Neuron (in vitro differentiated cells): ENCODE results near the gene TMEM131L.
"Not testable (repeated sequence)": the region's sequence is repeated elsewhere in the genome, so short reads cannot be mapped to it uniquely, and the experiment has no call there.

Source experiments
- H2AFZ ChIP-seq: one replicate; pipeline ENCODE4 v1.6.1; 2013; ENCODE audit warnings: low read depth, mild to moderate bottlenecking, inconsistent platforms, low read length, moderate library complexity
- H3K27me3 ChIP-seq: one replicate; pipeline ENCODE4 v1.6.1; 2013; ENCODE audit warnings: low read length; ENCODE audit not compliant: insufficient read depth
- H3K36me3 ChIP-seq: one replicate; pipeline ENCODE4 v1.6.1; 2013; ENCODE audit warnings: low read length; ENCODE audit not compliant: insufficient read depth
- H3K4me1 ChIP-seq: one replicate; pipeline ENCODE4 v1.6.1; 2013; ENCODE audit warnings: low read length; ENCODE audit not compliant: insufficient read depth
- H3K4me3 ChIP-seq: 2 replicates; pipeline ENCODE4 v1.5.1; 2013; ENCODE audit warnings: mild to moderate bottlenecking, low read length, moderate library complexity
- H3K9me3 ChIP-seq: one replicate; pipeline ENCODE4 v1.6.1; 2013; ENCODE audit warnings: low read length

TMEM131L gene

DNA sequence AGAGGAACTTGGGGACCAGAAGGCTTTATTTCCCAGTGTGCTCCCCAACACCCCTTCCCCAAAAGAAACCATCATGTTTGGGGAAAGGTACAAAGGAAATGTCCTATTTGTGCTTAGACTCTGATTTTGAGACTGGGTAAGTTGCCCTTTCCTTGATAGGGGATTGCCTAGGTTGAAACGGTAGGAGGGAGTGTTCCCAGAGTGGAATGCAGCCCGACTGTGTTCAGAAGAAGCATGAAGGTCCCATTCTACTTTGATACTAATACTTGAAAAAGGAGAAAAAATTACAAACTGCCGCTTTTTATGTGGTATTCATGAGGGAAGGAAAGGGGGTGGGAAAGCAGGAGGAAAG, 32.4 kb upstream of the TMEM131L start:
- Histone ChIP-seq H2AFZ (no peak overlapping the region), H3K4me1 (no peaks in the 10 kb centered on the region), H3K4me3 (no peak overlapping the region), H3K36me3 (no peaks in the 10 kb centered on the region), H3K9me3 (no peaks in the 10 kb centered on the region), H3K27me3 (no peaks in the 10 kb centered on the region)

DNA sequence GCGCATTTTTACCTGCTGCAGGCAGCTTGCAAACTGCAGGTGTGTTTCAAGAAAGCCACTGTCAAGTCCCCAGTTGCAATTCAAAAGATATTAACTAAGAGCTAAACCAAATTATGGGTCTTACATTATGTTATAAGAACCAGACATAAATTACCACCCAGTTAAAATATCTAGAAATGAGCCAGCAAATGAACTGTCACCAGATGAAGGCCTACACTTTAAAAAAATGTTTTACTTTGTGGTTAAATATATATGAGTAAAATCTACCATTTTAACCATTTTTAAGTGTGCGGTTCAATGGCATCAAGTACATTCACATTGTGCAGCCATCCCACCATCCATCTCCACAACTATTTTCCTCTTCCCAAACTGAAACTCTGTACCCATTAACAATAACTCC, 32.0 kb upstream of the TMEM131L start:
- Histone ChIP-seq H3K9me3 (no peaks in the 10 kb centered on the region), H3K27me3 (no peaks in the 10 kb centered on the region), H3K4me3 (no peak overlapping the region), H2AFZ (no peak overlapping the region), H3K4me1 (no peaks in the 10 kb centered on the region), H3K36me3 (no peaks in the 10 kb centered on the region)

DNA sequence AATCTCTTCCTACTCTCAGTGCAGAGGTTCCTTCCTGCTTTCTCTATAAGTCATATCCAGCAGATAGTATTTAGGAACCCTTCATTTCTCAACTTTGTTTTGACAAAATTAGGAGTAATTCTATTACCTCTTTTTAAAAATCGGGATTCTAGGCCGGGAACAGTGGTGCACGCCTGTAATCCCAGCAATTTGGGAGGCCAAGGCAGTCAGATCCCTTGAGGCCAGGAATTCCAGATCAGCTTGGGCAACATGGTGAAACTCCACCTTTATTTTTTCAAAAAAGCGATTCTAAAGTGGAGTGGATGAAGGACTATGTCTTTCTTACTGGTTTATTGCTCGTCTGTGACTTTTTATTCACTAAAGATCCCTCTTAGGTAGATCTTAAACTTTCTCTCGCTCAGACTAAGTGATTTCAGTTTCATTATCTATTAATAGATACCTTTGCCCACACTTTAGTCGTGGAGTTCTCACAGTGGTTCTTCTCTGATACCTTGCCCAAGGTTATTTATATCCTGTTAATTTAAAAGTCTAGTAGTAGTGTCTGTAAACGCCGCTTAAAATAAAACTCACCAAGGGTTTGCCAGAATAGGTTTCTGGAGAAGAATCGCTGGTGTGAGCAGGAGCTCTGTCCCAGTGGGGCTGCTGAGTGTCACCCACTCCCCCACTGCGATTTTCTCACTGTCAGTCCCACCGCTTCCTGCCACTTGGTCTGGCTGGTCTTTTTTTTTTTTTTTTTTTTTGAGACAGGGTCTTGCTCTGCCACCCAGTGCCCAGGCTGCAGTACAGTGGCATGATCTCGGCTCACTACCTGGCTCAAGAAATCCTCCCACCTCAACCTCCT, 27.0 kb upstream of the TMEM131L start:
- Histone ChIP-seq H3K27me3 (no peaks in the 10 kb centered on the region), H2AFZ (no peak overlapping the region)

DNA sequence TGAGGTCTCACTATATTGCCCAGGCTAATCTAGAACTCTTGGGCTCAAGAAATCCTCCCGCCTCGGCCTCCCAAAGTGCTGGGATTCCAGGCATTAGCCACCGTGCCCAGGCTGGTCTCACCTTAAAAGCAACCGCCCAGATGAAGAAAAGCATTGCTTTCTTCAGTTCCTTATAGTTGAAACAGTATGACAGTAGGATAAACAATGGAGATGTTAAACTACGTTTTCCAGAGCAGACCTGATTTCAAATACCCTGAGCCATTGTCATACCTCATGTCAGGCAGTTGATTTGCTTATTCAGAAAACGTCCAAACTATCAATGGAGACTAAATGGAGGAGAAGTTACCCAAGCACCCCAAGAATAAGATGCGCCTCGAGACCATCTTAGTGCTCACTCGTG, 26.3 kb upstream of the TMEM131L start:
- Histone ChIP-seq H3K27me3 (no peaks in the 10 kb centered on the region), H3K36me3 (no peaks in the 10 kb centered on the region), H2AFZ (no peak overlapping the region), H3K4me3 (no peak overlapping the region), H3K4me1 (no peaks in the 10 kb centered on the region), H3K9me3 (no peaks in the 10 kb centered on the region)

More for the DNA sequence above, 27.0 kb upstream of the TMEM131L start:
- Histone ChIP-seq H3K4me3 (no peak overlapping the region), H3K4me1 (no peaks in the 10 kb centered on the region), H3K36me3 (no peaks in the 10 kb centered on the region), H3K9me3 (no peaks in the 10 kb centered on the region)

DNA sequence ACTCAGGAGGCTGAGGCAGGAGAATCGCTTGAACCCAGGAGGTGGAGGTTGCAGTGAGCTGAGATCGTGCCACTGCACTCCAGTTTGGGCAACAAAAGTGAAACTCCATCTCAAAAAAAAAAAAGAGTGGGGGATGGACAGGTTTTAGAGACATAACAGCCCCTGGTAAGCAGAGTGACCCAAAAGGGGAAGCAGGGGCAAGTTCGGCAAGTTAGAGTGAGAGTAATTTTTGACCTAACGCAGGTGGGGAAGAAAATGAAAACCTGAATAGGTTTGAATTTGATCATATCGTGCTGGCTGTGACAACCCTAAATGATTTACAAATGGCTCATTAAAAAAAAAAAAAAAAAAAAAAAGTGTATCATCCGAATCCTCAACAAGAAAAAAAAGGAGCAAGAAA, 25.7 kb upstream of the TMEM131L start:
- no peaks in the 10 kb centered on the region for H3K4me1 ChIP-seq
- no peaks in the 10 kb centered on the region for H3K27me3 ChIP-seq
- no peak overlapping the region for H2AFZ ChIP-seq
- no peaks in the 10 kb centered on the region for H3K9me3 ChIP-seq
- H3K4me3 ChIP-seq: no peak overlapping the region
- no peaks in the 10 kb centered on the region for H3K36me3 ChIP-seq

DNA sequence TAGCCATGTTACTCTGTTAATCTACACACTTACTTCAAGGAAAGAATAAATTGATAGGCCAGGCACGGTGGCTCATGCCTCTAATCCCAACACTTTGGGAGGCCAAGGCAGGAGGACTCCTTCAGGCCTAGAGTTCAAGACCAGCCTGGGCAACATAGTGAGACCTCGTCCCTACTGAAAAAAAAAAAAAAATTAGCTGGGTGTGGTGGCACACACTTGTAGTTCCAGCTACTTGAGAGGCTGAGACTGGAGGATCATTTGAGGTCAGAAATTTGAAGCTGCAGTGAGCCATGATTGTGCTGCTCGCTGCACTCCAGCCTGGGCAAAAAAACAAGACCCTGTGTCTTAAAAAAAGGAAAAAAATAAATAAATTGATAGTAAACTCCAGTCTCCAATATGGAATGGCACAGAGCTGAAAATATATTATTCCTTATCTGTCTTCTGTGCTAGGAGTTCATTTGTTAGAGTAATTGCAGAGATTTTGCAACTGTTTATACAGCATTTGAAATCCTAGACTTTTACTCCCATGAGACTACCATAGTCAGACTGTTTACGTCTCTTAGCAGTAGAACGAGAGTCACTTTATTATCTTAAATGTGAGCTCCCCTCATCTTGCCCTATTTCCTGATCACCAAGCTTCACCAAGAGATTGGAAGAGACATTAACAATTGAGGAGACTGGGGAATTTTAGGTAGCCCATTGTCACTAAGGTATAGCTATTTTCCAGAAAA, 18.8 kb upstream of the TMEM131L start:
- no peaks in the 10 kb centered on the region for H3K36me3 ChIP-seq
- no peaks in the 10 kb centered on the region for H3K4me1 ChIP-seq
- H3K27me3 ChIP-seq: no peaks in the 10 kb centered on the region
- no peak overlapping the region for H3K4me3 ChIP-seq
- no peak overlapping the region for H2AFZ ChIP-seq
- no peaks in the 10 kb centered on the region for H3K9me3 ChIP-seq

DNA sequence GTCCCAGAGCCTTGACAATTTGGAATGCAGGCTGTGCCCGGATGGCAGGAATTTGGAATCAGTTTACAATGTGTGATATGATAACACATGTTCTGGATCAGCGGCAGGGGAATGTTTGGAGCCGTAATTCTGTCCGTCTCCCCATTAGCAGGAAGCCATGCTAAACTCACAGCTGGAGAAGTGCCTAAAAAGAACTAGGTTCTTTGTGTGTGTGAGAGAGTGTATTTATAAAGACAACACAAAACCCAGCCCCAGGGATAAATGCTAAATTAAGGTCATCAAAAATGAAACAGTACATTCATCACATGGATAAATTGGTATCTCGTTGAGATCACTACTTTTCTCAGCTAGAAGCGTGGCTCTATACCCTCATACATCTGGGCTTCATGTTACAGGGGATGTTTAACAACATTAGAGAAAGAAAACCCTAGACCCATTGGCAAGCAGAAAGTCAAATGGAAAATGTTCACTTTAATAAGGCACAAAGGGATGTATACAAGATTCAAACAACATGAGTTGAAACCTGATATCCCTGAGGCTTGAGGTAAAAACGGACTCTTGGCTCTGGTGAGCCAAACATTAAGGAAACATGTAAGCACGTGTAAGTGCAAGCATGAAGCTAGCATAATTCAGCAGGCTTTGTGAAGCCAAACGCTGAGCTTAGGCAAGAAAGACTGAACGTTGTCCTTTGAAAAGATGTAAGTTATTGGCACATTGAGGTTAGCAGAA, 18.0 kb upstream of the TMEM131L start:
- Histone ChIP-seq H3K9me3 (no peaks in the 10 kb centered on the region), H3K27me3 (no peaks in the 10 kb centered on the region), H3K36me3 (no peaks in the 10 kb centered on the region), H3K4me3 (no peak overlapping the region), H3K4me1 (no peaks in the 10 kb centered on the region), H2AFZ (no peak overlapping the region)

DNA sequence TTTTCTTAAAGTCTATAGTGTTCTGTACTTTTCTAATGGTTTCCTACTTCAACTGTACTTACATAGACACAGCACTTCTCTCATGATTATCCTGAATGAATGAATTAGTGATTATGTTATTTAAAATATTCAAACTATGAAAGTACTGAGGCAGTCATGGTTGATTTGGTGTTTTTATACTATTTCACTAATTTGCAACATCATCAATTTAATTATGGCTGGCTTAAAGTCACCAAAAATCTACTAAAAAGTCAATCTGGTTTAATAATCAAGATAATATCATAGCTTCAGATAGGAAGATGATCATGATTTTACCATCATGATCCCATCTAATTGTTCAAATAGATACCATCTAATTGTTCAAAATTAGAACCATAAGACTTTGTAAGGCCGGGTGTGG, 16.8 kb upstream of the TMEM131L start:
- Histone ChIP-seq H3K9me3 (no peaks in the 10 kb centered on the region), H3K27me3 (no peaks in the 10 kb centered on the region), H3K4me1 (no peaks in the 10 kb centered on the region), H2AFZ (no peak overlapping the region), H3K36me3 (no peaks in the 10 kb centered on the region), H3K4me3 (no peak overlapping the region)

DNA sequence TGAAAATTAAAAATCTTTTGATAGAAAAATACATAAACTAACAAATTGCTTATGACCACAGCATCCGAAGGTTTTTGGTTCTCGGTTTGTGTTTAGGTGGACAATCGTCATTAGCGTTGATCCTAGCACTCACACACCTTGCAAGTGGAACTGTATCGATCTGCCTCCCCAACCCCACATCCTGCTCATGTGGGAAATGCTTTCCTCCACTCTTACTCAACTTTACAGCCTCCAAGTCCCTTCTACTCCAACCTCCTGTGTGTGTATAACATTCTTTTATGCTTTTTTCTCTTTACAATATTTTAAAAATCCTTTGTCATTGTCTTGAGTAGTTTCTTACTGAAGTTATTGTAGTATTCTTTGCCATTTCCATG, 15.6 kb upstream of the TMEM131L start:
- Histone ChIP-seq H3K4me3 (no peak overlapping the region), H3K9me3 (no peaks in the 10 kb centered on the region), H3K4me1 (no peaks in the 10 kb centered on the region), H2AFZ (no peak overlapping the region), H3K36me3 (no peaks in the 10 kb centered on the region), H3K27me3 (no peaks in the 10 kb centered on the region)

DNA sequence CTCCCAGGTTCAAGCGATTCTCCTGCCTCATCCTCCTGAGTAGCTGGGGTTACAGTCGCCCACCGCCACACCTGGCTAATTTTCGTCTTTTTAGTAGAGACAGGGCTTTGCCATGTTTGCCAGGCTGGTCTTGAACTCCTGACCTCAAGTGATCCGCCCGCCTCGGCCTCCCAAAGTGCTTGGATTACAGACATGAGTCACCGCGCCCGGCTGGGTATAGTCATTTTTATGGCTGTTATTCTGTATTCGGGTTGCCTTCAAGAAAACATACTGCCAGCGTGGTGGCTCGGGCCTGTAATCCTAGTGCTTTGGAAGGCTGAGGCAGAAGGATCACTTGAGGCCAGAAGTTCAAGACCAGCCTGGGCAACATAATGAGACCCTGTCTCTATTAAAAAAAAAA, 15.0 kb upstream of the TMEM131L start:
- H3K9me3 ChIP-seq, H3K4me1 ChIP-seq, H3K4me3 ChIP-seq, H3K27me3 ChIP-seq, H3K36me3 ChIP-seq, H2AFZ ChIP-seq: not testable (repeated sequence)

DNA sequence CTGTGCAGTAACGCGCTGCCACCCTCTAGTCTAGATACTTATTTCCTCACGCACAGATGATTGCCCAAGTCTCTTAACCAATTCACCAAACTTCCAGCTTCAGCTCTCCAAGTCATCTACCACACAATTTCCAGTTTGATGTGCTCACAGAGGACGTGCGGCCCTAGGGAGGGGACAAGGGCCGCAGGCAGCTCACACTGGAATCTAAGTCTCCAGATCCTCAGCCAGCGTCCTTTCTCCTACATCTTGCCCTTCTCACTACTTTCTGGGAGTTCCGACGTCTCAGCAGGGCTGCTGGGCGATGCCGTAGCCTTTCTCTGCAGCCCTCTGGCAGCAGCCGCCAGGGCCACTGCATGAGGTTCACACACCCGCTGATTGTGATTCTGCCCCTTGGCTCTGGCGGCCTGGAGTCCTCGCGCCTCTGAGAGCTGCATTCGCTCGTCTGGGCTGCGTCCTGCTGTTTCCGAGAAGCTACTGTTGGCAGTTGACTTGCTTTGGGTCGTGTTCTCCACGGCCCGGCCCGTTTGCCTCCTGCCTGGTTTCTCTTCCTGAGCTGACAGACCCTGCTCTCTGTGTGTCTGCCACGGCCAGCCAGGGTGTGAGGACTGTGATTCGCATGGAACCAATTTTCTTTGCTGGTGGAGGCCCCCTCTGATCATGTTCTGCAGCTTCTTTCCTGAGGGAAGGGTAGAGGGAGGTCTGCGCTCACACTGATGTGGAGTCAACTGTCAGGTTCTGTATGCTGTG, 14.1 kb upstream of the TMEM131L start:
- Histone ChIP-seq H3K36me3 (no peaks in the 10 kb centered on the region), H2AFZ (no peak overlapping the region)

DNA sequence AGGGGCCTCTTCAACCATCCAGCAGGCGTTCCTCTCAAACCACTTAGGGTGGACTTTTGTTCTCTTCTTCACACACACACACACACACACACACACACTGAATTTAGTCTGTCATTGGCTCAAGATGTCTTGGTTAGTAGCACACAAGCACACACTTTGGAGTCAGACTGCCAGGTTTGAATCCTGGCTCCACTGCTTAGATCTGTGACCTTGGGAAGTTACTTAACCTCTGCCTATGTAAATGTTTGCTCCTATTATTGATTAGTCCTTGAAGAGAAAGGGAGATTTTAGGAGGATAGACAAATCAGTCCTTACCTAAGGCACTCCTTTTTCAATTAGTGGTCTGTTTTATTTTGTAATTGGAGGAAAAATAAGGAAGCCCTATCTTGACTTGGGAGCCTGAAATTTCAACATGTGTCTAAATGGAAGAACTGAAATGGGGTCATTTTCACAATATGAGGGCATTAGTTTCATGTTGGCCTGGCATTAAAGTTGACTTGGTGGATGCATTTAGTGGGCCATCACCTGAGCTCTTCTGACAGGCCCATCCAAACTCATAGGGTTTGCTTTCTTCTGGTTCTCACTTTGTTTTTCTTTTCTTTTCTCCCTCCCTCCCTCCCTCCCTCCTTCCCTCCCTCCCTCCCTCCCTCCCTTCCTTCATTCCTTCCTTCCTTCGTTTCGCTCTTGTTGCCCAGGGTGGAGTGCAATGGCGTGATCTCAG, 13.3 kb upstream of the TMEM131L start:
- Histone ChIP-seq H3K4me3 (no peak overlapping the region), H3K4me1 (no peaks in the 10 kb centered on the region), H3K9me3 (no peaks in the 10 kb centered on the region), H3K27me3 (no peaks in the 10 kb centered on the region), H3K36me3 (no peaks in the 10 kb centered on the region), H2AFZ (no peak overlapping the region)

More for the DNA sequence above, 14.1 kb upstream of the TMEM131L start:
- Histone ChIP-seq H3K9me3 (no peaks in the 10 kb centered on the region), H3K4me3 (no peak overlapping the region), H3K27me3 (no peaks in the 10 kb centered on the region), H3K4me1 (no peaks in the 10 kb centered on the region)
